ENCODE data around the gene NME9. TPM values are rescaled to one million over a fixed set of nuclear protein-coding genes. Genes with fewer than 3 reads are reported as not detected.

NME9 gene
- total RNA-seq, 1 experiment from 2014 or later: 0.40 TPM

GRCh38 chr3:138331143-138331894 lies 1.7 kb upstream of the NME9 start:
- Histone ChIP-seq H3K4me1 (ENCODE audit: insufficient read depth, low read length) (peaks cover 7% of the 10 kb centered on the region; the same call in 1 of the 2 replicates), H3K27ac (ENCODE audit: low read length) (no peak overlapping the region), H3K36me3 (ENCODE audit: low read depth, low read length) (no peaks in the 10 kb centered on the region), H3K9ac (ENCODE audit: low read length) (no peak overlapping the region), H4K20me1 (ENCODE audit: low read length) (no peaks in the 10 kb centered on the region), H3K9me2 (replicated peaks; ENCODE audit: low read length) (no peaks in the 10 kb centered on the region), H2AFZ (ENCODE audit: low read length) (no peak overlapping the region), H3K9me3 (ENCODE audit: low read length) (no peaks in the 10 kb centered on the region), H3K27me3 (ENCODE audit: low read length) (no peaks in the 10 kb centered on the region), H3K79me2 (ENCODE audit: low read length) (no peaks in the 10 kb centered on the region), H3K4me3 (ENCODE audit: low read length) (no peak overlapping the region), H3K4me2 (ENCODE audit: low read length) (no peak overlapping the region), H3F3A (ENCODE audit: low read length, unreplicated experiment) (no peaks in the 10 kb centered on the region)
- POLR2A ChIA-PET (ENCODE audit: unreplicated experiment): no interaction called here
- intact Hi-C loops (cut with micrococcal nuclease): loop anchor here (5.0 kb wide), 3 partner anchors 61 to 591 kb away; partner anchors contain the start of gene CEP70
- TF ChIP-seq CTCF (conservative IDR thresholded peaks at IDR 0.05; ENCODE audit: low read depth, low read length) (peak; percentile 30; the same call in 1 of the 2 replicates), EZH2phosphoT487 (IDR thresholded peaks at IDR 0.05; ENCODE audit: borderline replicate concordance, low read length) (no peak)
- DNase-seq: peak; percentile 6
- no TSS peak for BruUV-seq (replicated peaks)
- CTCF ChIA-PET: no interaction called here
- ATAC-seq: no peak

GRCh38 chr3:138329984-138330293 lies 288 bp upstream of the NME9 start:
- Histone ChIP-seq H3K79me2 (ENCODE audit: low read length) (no peaks in the 10 kb centered on the region), H4K20me1 (ENCODE audit: low read length) (no peaks in the 10 kb centered on the region), H3K9me3 (ENCODE audit: low read length) (no peaks in the 10 kb centered on the region), H3K4me3 (ENCODE audit: low read length) (peak overlapping the region; percentile 83), H3K4me2 (ENCODE audit: low read length) (peak overlapping the region; percentile 99), H3K4me1 (ENCODE audit: insufficient read depth, low read length) (peaks cover 7% of the 10 kb centered on the region; the same call in 1 of the 2 replicates), H3K27me3 (ENCODE audit: low read length) (no peaks in the 10 kb centered on the region), H3K27ac (ENCODE audit: low read length) (no peak overlapping the region), H3K36me3 (ENCODE audit: low read depth, low read length) (no peaks in the 10 kb centered on the region), H3K9me2 (replicated peaks; ENCODE audit: low read length) (no peaks in the 10 kb centered on the region), H3F3A (ENCODE audit: low read length, unreplicated experiment) (no peaks in the 10 kb centered on the region), H3K9ac (ENCODE audit: low read length) (no peak overlapping the region), H2AFZ (ENCODE audit: low read length) (peak overlapping the region; percentile 99)
- ChIA-PET CTCF (no interaction called here), POLR2A (ENCODE audit: unreplicated experiment) (no interaction called here)
- ATAC-seq (no peak), DNase-seq (no peak)
- TF ChIP-seq CTCF (conservative IDR thresholded peaks at IDR 0.05; ENCODE audit: low read depth, low read length) (no peak), EZH2phosphoT487 (IDR thresholded peaks at IDR 0.05; ENCODE audit: borderline replicate concordance, low read length) (no peak), EZH2 (IDR thresholded peaks at IDR 0.05; ENCODE audit: low read length, unreplicated experiment) (no peak)
- intact Hi-C loops (cut with micrococcal nuclease): loop anchor here (1.0 to 5.0 kb wide), 5 partner anchors 18 to 592 kb away; partner anchors contain the start of genes ARMC8, CEP70 and MRAS
- no TSS peak for BruUV-seq (replicated peaks)

- no peaks in the 10 kb centered on the region for H3K79me2 ChIP-seq (ENCODE audit: low read length)
- peak overlapping the region; percentile 99; the same call in 1 of the 2 replicates for H3K4me2 ChIP-seq (ENCODE audit: low read length)
- BruUV-seq (replicated peaks): no TSS peak
- H3F3A ChIP-seq (ENCODE audit: low read length, unreplicated experiment): no peaks in the 10 kb centered on the region
- no peaks in the 10 kb centered on the region for H3K36me3 ChIP-seq (ENCODE audit: low read depth, low read length)
- no peak overlapping the region for H2AFZ ChIP-seq (ENCODE audit: low read length)
- ATAC-seq: no peak
- H3K9ac ChIP-seq (ENCODE audit: low read length): no peak overlapping the region
- no peaks in the 10 kb centered on the region for H3K27me3 ChIP-seq (ENCODE audit: low read length)
- H4K20me1 ChIP-seq (ENCODE audit: low read length): no peaks in the 10 kb centered on the region
- no peak for DNase-seq
- H3K9me2 ChIP-seq (replicated peaks; ENCODE audit: low read length): no peaks in the 10 kb centered on the region
- intact Hi-C loops (cut with micrococcal nuclease): no loop called here
- no peaks in the 10 kb centered on the region for H3K9me3 ChIP-seq (ENCODE audit: low read length)
- ChIA-PET POLR2A (ENCODE audit: unreplicated experiment) (no interaction called here), CTCF (no interaction called here)
- H3K4me1 ChIP-seq (ENCODE audit: insufficient read depth, low read length): peaks cover 7% of the 10 kb centered on the region; the same call in 1 of the 2 replicates
- no peak overlapping the region; the same call in 1 of the 2 replicates for H3K4me3 ChIP-seq (ENCODE audit: low read length)
- 0 out of 2 replicates have a peak, but pooled peaks have one; percentile 24 for TF ChIP-seq CTCF (conservative IDR thresholded peaks at IDR 0.05; ENCODE audit: low read depth, low read length)
- no peak for TF ChIP-seq EZH2 (IDR thresholded peaks at IDR 0.05; ENCODE audit: low read length, unreplicated experiment)
- no peak overlapping the region for H3K27ac ChIP-seq (ENCODE audit: low read length)
Observed at GRCh38 chr3:138328341-138328740, 1.3 kb downstream of the NME9 start.

Data from PC-3 (cell line).